ENCODE data around the gene POU2F1.
"Not testable (repeated sequence)": the region's sequence is repeated elsewhere in the genome, so short reads cannot be mapped to it uniquely, and the experiment has no call there.

POU2F1 gene

DNA sequence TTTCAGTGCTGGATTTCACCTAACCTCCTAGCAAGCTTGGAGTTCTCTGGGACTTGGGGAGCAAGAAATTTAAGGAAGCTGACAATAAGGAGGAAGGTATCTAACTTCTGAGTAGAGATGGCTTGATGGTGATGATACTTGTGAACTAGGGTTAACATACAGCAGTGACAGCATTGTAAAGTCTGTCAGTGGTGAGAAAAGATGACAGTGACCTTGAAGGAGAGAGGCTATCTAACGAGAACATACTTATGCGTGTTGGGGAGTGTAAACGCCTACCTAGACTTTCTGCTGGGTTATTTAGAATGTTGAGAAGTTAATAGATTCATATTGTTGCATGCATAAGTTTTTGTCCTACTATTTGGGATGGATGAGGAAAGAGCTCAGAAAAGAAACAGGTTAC is 16.3 kb downstream of the POU2F1 start:
- DNase-seq (ENCODE audit: low read depth), result no peak
- no peak overlapping the region for H3K4me3 ChIP-seq (ENCODE audit: low read depth, low read length)
- TF ChIP-seq CTCF (IDR thresholded peaks at IDR 0.05; ENCODE audit: low read depth, low read length, missing control alignments), result no peak
- in situ Hi-C loops (cut with HindIII; ENCODE audit: low sequenced_read_pairs), result no loop called here

DNA sequence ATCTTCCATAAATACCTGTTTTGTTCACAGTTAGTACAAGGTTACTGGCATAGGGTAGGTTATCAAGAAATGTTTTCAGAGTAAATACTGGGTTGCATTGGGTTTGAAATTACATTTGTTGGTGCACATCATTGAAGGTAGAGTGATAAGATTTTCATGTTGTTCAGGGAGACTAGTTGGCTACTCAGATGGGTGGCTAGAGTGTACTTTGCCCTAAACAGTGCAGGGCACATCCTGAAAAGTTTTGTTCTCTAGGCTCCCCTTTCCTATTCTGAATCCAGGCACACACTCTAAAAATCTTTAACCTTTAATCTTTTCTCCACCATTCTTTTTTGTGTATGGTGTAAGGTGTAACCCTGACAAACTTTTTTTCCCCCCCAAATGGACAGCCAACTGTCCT is 18.0 kb downstream of the POU2F1 start:
- no peak for DNase-seq (ENCODE audit: low read depth)
- in situ Hi-C loops (cut with HindIII; ENCODE audit: low sequenced_read_pairs), result no loop called here
- H3K4me3 ChIP-seq (ENCODE audit: low read depth, low read length), result no peak overlapping the region
- TF ChIP-seq CTCF (IDR thresholded peaks at IDR 0.05; ENCODE audit: low read depth, low read length, missing control alignments), result no peak

DNA sequence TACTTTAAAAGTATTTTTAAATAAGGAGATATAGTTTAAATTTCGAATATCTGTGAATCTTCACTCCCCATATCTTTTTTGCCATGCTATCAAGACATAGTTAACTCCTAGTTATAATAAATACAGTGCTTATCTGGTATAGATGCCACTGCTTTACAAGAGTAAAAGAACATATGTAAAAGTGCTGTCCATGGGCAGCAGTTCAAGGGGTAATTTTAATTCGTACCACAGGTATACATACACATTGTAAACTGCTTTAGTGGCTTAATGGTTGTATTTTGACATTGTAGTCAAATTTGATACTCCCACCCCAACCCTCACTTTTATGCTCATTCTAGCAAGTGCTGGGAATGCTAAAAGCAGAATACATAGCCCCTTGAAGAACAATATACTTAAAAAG is 18.6 kb downstream of the POU2F1 start:
- DNase-seq (ENCODE audit: low read depth), result no peak
- TF ChIP-seq CTCF (IDR thresholded peaks at IDR 0.05; ENCODE audit: low read depth, low read length, missing control alignments), result no peak
- in situ Hi-C loops (cut with HindIII; ENCODE audit: low sequenced_read_pairs), result no loop called here
- no peak overlapping the region for H3K4me3 ChIP-seq (ENCODE audit: low read depth, low read length)

GRCh38 chr1:167244244-167244643 is 23.6 kb downstream of the POU2F1 start:
- no peak for TF ChIP-seq CTCF (IDR thresholded peaks at IDR 0.05; ENCODE audit: low read depth, low read length, missing control alignments)
- DNase-seq (ENCODE audit: low read depth), result no peak
- in situ Hi-C loops (cut with HindIII; ENCODE audit: low sequenced_read_pairs), result no loop called here
- H3K4me3 ChIP-seq (ENCODE audit: low read depth, low read length), result no peak overlapping the region

DNA sequence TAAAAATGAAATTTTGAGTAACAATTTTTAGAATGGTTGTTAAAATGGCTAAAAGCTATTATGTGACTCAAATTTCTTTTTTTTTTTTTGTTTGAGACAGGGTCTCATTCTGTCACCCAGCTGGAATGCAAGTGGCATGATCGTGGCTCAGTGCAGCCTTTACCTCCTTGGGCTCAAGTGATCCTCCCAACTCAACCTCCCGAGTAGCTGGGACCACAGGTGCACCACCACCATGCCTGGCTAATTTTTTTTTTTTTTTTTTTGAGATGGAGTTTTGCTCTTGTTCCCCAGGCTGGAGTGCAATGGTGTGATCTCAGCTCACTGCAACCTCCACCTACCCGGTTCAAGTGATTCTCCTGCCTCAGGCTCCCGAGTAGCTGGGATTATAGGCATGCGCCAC is 24.5 kb downstream of the POU2F1 start:
- DNase-seq (ENCODE audit: low read depth); in situ Hi-C loops (cut with HindIII; ENCODE audit: low sequenced_read_pairs); H3K4me3 ChIP-seq (ENCODE audit: low read depth, low read length): not testable (repeated sequence)

GRCh38 chr1:167246971-167247370 is 26.3 kb downstream of the POU2F1 start:
- in situ Hi-C loops (cut with HindIII; ENCODE audit: low sequenced_read_pairs), result no loop called here
- H3K4me3 ChIP-seq (ENCODE audit: low read depth, low read length), result no peak overlapping the region
- no peak for TF ChIP-seq CTCF (IDR thresholded peaks at IDR 0.05; ENCODE audit: low read depth, low read length, missing control alignments)
- no peak for DNase-seq (ENCODE audit: low read depth)

- TF ChIP-seq CTCF (IDR thresholded peaks at IDR 0.05; ENCODE audit: low read depth, low read length, missing control alignments), result no peak
- no peak overlapping the region for H3K4me3 ChIP-seq (ENCODE audit: low read depth, low read length)
- in situ Hi-C loops (cut with HindIII; ENCODE audit: low sequenced_read_pairs), result no loop called here
- no peak for DNase-seq (ENCODE audit: low read depth)
These were observed 27.1 kb downstream of the POU2F1 start for GRCh38 chr1:167247754-167248153.

Data from astrocyte of the cerebellum (primary cell).